Activated CD8-positive, alpha-beta memory T cell treated with anti-CD3 and anti-CD28 coated beads, Interleukin-2, amount 50 U/mL, for 1 hour (primary cell): ENCODE data around the gene TNKS1BP1.

ENCODE experiments used
- DNase-seq: peaks from one replicate; pipeline ENCODE4 v3.0.0-alpha.2; 2020; ENCODE audit errors: extremely low read depth

TNKS1BP1 gene

DNA sequence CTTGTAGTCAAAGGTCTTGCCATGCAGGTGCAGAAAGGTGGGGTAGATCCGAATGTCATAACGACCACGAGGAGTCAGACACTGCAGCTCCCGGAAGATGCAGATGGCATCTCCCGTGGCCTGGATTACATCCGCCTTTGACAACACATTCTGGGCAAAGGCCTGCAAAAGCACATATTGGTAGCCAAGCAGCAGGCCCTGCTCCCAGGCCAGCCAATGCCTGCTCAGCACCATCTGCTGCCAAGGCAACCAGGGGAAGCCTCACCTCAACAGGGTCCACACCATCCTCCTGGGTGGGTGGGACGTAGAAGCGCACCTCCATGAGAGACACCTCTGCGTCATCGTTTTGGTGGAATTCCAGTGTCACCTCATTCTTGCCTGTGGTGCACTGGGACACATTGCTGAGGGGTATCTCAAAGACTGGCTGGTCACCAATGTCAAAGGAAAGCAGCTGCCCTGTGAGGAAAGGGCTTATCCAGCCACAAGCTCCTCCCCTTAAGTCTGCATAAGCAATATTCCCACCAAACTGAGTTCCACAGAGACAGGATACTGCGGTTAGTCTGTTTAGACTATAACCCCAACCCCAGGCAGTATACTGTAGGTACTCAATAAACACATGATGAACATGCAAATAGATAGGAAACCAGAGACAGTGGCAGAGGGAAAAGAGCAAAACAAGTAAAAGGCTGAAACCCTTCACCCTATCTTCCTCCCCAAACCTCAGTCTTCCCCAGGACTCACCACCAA lies 8.1 kb upstream of the TNKS1BP1 start:
- DNase-seq = no peak

DNA sequence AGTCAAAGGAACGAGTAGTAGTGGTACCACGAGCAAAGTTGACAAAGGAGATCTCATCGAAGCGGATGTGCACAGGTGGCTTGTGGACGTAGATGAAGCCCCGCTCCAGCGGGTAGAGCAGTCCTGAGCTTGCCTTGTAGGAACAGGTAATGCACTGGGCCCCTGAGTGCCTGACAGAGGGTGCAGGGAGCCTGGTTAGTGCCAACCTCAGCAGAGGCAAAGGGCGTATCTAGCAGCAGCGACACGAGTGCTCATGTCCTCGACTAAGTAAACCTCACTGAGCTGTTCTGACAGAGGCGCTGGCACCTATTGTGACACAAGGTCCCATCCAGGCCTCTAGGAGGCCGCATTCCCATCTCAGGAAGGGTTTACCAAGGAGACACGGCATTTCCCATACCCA lies 7.0 kb upstream of the TNKS1BP1 start:
- DNase-seq = no peak

GRCh38 chr11:57330029-57330428 lies 5.3 kb upstream of the TNKS1BP1 start:
- no peak for DNase-seq

- DNase-seq = no peak
Measured at GRCh38 chr11:57327721-57328120, 3.0 kb upstream of the TNKS1BP1 start.

GRCh38 chr11:57325735-57326048 lies 940 bp upstream of the TNKS1BP1 start:
- DNase-seq = no peak

DNA sequence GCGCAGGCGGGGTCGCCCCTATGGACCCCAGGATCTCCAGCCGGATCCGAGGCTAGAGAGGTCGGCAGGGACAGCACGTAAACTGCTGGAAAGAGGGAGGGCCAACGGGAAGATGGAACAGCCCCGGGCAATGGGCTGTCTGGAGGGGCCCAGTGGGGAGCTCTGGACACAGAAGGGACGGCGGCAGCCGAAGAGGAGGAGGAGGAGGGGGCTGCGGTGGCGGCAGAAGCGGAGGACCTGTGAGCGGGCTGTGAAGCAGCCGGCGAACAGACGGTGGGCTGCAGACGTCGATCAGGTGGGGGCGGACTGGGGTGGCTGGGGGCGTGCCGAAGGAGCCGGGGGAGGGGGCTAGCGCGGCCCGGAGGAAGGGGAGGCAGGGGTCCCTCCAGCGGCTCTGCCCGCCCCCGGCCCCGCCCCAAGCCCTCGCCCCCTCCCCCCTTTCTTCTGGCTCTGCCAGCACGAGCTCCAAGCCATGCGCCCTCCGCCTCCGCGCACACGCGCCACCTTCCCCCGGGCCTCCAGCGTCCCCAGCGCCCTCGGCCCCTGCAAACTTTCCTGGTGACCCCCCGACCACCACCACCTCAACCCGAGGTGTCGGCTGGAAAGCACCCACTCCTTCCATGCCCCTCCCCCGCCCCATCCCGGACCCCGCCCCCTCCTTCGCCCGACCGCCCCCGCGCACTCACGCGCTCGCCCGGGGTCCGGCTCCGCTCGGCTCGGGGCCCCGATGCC lies 432 bp downstream of the TNKS1BP1 start:
- no peak for DNase-seq

- DNase-seq = no peak
Measured at GRCh38 chr11:57323855-57324153, 948 bp downstream of the TNKS1BP1 start.

- DNase-seq = no peak
Measured at GRCh38 chr11:57323167-57323854, 1.4 kb downstream of the TNKS1BP1 start.

GRCh38 chr11:57322256-57323166 lies 2.2 kb downstream of the TNKS1BP1 start:
- DNase-seq = no peak

DNA sequence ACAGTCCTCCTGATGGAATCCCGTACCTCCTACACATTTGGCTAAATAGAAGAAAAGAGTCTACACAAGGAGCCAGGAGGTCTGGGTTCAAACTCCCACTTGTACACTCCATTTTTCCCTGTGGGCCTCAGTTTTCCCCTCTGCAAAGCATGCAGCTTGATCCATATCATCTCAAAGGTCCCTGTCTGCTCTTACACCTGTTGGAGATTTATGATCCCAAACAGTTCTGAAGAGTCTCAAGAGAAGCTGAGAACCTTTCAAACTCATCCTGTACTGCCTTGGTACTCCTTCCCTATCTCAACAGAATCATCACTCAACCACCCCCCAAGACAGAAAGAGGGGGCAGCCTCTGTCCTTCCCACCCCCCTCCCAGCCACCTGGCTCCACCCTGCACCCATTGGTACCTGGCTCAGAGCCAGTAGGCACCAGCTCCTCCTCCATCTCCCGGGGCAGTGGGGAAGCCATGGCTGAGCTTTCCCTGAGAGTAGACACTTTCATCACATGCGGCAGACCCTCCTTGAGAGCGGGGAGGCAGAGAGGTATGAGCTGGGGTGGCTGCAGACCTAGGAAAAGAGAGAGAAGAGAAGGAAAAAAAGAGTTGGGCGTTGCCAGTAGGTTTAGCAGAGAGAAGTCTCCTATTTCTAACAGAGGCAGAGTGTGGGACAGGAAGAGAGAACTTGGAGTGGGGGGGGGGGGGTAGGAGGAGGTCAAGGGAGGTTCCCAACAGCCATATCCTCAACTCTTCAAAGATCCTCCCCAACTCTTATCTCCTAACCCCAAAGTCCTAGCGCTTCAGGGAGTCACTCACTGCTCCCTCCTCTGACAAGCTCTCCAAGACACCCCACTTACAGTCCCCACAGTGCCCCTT lies 3.1 kb downstream of the TNKS1BP1 start:
- no peak for DNase-seq

- DNase-seq = no peak
Measured at GRCh38 chr11:57320719-57321387, 3.9 kb downstream of the TNKS1BP1 start.

GRCh38 chr11:57320067-57320718 lies 4.6 kb downstream of the TNKS1BP1 start:
- DNase-seq = no peak

DNA sequence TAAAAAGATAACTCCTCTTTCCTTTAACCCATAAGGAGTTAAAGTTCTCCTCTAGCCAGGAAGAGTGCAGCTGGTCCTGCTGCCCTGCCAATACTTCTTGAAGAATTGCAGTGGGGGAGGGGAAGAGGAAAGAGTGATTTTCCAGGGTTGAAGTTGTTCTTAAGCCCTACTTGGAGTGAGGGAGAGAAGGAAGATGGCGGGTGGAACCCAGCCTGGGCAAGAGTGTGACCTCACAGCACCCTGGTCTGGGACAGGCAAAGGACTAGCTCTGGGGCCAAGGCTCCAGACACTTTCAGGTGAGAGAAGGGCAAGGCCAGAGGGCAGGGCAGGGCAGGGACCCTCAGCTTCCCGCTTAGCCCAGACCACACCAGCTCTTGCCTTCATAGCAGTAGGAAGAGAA lies 6.6 kb downstream of the TNKS1BP1 start:
- DNase-seq = no peak

DNA sequence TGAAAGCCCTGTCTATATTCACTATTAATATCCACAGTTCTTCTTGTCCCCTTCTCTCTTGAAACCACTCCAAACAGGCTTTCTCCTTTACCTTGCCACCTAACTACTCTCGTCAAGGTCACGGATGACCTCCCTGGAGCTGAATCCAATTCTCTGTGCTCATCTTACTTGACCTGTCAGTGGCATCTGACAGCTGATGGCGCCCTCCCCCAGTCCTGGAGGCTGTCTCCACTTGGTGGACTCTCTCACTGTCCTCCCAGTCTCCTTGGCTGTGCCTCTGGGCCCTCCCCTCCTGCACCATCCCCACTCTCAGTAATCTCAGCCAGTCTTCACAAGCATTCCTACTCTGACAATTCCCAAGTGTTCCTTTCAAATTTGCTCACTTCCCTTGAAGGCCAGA lies 8.7 kb downstream of the TNKS1BP1 start:
- DNase-seq = no peak

- no peak for DNase-seq
Measured at GRCh38 chr11:57315491-57315890, 9.3 kb downstream of the TNKS1BP1 start.

DNA sequence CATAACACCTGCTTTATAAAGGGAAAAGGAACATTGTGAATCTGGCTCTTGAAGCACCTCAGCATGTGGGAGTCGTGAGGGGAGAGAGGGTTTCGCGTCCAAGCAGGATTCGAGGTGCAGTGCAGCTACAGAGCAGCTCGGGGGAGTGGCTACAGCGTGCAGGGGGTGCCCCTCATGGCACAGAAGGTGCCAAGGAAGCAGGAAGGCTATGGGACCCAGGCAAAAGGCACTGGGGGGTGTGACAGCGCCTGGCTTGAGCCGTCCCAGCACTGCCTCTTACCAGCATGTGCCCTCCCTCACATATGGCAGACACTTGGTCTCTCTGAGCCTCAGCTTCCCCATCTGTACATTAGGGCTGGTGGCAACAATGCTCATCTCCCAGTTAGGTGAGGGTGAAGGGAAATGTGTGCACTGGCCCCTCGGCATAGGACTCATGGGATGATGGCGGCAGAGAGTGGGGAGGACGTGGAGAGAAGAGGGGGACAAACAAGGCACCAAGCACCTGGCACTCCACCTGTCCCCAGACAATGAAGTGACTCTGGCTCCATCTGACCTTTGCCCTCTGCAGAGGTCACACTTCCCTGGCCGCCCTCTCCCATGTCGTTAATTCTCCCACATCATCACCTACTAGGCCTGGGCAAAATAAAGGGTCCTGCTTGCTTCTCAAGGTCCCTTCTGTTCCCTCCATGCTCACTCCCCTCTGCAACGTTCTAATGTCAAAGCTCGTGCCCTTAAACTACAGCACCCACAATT lies 10.4 kb downstream of the TNKS1BP1 start:
- no peak for DNase-seq

DNA sequence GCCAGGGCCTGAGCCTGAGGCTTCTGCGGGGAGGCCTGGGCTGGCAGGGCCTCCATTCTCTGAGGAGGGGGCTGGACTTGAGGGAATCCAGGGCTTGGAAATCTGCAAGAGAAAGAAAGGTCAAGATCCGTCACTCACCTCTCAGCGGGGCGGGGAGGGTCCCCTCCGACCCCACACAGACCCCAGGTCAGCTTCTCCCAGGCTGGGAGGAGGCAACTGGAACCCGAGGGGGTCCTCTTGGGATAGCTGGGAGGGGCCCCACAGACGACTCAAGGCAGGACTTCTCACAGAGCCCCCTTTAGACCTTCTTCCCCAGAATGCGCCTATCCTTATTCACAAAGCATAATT lies 11.0 kb downstream of the TNKS1BP1 start:
- DNase-seq = no peak

DNA sequence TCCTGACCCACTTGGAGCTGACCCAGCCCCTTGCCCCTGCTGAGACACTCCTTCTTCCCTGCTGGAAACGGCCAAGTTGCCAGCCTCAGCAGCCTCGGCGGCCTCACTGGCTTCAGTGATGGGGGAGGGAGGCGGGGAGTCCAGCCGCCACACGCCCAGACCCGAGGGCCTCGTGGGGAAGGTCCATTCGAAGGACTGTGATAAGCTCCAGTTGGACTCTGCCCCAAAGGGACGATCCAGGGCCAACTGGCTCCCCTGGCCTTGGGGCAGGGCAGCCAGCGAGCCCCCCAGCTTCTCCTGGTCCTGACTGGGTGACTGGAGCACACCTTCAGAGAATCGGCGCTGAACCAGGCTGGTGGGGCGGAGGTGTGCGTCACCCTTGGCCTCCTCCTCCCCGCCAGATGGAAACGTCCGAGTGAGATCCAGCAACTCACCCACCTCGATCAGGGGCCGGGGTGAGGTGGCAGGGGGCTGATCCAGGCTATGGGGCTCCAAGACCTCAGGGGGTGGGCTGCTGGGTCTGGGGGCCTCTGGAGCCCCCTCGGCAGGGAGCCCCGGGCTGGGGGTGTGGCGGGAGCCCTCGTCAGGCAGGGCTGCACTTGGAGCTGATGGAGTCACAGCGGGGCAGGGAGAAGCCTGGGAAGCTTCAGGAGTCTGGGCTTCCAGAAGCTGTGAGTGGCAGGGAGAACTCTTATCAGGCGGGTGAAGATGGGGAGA lies 11.5 kb downstream of the TNKS1BP1 start:
- DNase-seq = no peak

- DNase-seq = no peak
Measured at GRCh38 chr11:57312511-57313021, 12.2 kb downstream of the TNKS1BP1 start.
